Transverse colon (tissue), 4 donors: Measurements from ENCODE around the gene RIPOR1. TPM values are rescaled to one million over a fixed set of nuclear protein-coding genes. Genes with fewer than 3 reads are reported as not detected.

Experiments used
- DNase-seq: peaks from one replicate; pipeline ENCODE4 v3.0.0-alpha.2; 2019
- H3K27ac ChIP-seq, 4 donors: fragments of 200-600 bp; sonication (generic); 2 replicates each; pipeline ENCODE4 v1.5.1; 2016 to 2018; ENCODE audit warnings: inconsistent platforms in 4 of 4
- H3K27me3 ChIP-seq: fragments of 200-600 bp; sonication (generic); 2 replicates; pipeline ENCODE4 v1.5.1; 2017; ENCODE audit warnings: inconsistent platforms
- H3K36me3 ChIP-seq, 4 donors: fragments of 200-600 bp; sonication (generic); 2 replicates each; pipeline ENCODE4 v1.5.1; 2017 to 2019; ENCODE audit warnings: inconsistent platforms in 4 of 4
- H3K4me1 ChIP-seq, 4 donors: fragments of 200-600 bp; sonication (generic); 2 replicates each; pipeline ENCODE4 v1.5.1; 2017 to 2020; ENCODE audit warnings: inconsistent platforms in 4 of 4
- H3K4me3 ChIP-seq, 4 donors: fragments of 200-600 bp; sonication (generic); 1 replicate in 1 of 4; 2 replicates in 3 of 4; pipeline versions ENCODE4 v1.5.1 to v1.6.1; 2017 to 2019; ENCODE audit warnings: inconsistent platforms in 4 of 4
- H3K9me3 ChIP-seq, 2 donors: fragments of 200-600 bp; sonication (generic); 2 replicates each; pipeline ENCODE4 v1.5.1; 2017 to 2019; ENCODE audit warnings: inconsistent platforms in 2 of 2
- EP300 ChIP-seq: sonication (generic); formaldehyde crosslinking; IDR thresholded peaks from one replicate; pipeline ENCODE4 v1.6.1; 2017; ENCODE audit warnings: antibody characterized with exemption, low read depth
- POLR2A ChIP-seq: fragments of 450-650 bp; IDR thresholded peaks from one replicate; pipeline ENCODE4 v1.6.1; 2016; ENCODE audit warnings: antibody characterized with exemption, mild to moderate bottlenecking, moderate library complexity
- POLR2AphosphoS5 ChIP-seq, 3 donors: sonication (generic); formaldehyde crosslinking; IDR thresholded peaks; one replicate each; pipeline ENCODE4 v1.6.1; 2016; ENCODE audit warnings: antibody characterized with exemption in 3 of 3
- WGBS, 2 donors: methylation state at CpG; one replicate each; pipeline ENCODE4 v1.1.5; 2018; ENCODE audit warnings: low coverage in 1 of 2; 5-methylcytosine and 5-hydroxymethylcytosine counted together
- in situ Hi-C, 4 donors: fragments of 200-750 bp; cut with MboI; loops; one replicate each; pipeline versions ENCODE4 v1.15.0 to v1.15.1; 2017; ENCODE audit warnings: low sequenced_read_pairs in 3 of 4, low pct_ligation_motif_present in 1 of 4, low pct_unique_long_range_greater_than_20kb in 1 of 4
- intact Hi-C: fragments of 100-400 bp; cut with DNase I; formaldehyde crosslinking; loops from one replicate; pipeline ENCODE4 v1.15.1; 2023; ENCODE audit warnings: low total_unique reads
- total RNA-seq, 4 donors: library from RNA; depleted of rRNA; stranded (reverse); fragments of >200 nt; gene quantifications; one replicate each; pipeline ENCODE4 v1.1.0, GENCODE V29; 2016
- TF ChIP-seq, protein P1 (sequence below), 5 experiments: fragments of 200-600 bp in 3 of 5; fragments of 450-650 bp in 2 of 5; sonication (generic) in 3 of 5; IDR thresholded peaks; 1 replicate in 2 of 5; 2 replicates in 3 of 5; pipeline ENCODE4 v1.5.1; 2016 to 2017; ENCODE audit warnings: antibody characterized with exemption in 5 of 5, inconsistent platforms in 3 of 5, mild to moderate bottlenecking in 2 of 5, moderate library complexity in 1 of 5

Gene RIPOR1
- total RNA-seq, 4 donors from 2014 or later = 11.2 to 141 (median 24.1) TPM

DNA sequence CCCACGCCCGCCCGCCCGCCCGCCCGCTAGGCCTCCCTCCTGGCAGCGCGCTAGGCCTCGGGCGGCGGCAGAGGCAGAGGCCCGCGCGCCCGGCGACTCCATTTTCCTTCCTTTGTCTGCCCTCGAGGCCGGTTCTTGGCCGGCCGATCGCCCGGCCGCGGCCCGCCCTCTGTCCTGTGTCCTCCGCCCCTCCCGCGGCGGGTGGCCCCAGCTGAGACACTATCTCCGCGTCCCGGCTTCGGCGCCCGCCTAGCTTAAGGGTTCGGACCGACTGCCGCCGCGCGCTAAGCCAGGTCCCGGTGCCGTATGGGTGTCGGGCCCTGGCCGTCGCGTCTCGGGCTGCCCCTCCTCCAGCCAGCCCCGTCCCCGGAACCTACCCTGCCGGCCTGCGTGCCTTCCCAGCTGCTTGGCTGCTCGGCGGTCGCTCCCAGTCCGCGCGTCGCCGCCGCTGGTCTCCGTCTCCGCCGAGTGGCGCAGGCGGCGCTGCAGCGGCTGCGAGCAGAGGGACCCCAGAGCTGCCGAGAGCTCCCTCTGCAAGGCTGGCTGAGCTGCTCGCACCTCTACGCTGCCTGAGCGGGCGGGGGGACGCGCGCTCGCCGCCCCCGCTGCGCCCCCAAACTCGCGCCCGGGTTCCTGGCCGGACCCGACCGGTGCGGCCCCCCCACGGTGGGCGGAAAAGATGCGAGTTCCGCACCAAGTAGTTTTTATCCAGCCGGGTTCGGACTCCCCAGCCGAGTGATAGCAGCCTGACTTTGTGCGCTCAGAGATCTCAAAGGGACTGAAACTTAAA is 34.5 kb downstream of the RIPOR1 start:
- H3K36me3 ChIP-seq = no peaks in the 10 kb centered on the region
- WGBS, 2 donors = 0% methylated on average over 80 of the region's 96 CpGs; no CpG with 5 or more reads in 1 of the 2 donors
- intact Hi-C loops (loop anchor here (2.0 kb wide), 1 partner anchor 104 kb away; the partner anchor contains the start of genes C16orf86 and ENKD1), in situ Hi-C loops (loop anchor here in 2 of 4 donors (25.0 kb wide), 1 partner anchor 99 kb away; the partner anchor contains the start of genes ACD (in 2 of the 2), C16orf86 (in 2 of the 2), ENKD1 (in 2 of the 2) and PARD6A (in 2 of the 2))
- H3K9me3 ChIP-seq = no peaks in the 10 kb centered on the region
- H3K27me3 ChIP-seq = no peaks in the 10 kb centered on the region
- DNase-seq = peak; percentile 62
- TF ChIP-seq, protein P1, sequence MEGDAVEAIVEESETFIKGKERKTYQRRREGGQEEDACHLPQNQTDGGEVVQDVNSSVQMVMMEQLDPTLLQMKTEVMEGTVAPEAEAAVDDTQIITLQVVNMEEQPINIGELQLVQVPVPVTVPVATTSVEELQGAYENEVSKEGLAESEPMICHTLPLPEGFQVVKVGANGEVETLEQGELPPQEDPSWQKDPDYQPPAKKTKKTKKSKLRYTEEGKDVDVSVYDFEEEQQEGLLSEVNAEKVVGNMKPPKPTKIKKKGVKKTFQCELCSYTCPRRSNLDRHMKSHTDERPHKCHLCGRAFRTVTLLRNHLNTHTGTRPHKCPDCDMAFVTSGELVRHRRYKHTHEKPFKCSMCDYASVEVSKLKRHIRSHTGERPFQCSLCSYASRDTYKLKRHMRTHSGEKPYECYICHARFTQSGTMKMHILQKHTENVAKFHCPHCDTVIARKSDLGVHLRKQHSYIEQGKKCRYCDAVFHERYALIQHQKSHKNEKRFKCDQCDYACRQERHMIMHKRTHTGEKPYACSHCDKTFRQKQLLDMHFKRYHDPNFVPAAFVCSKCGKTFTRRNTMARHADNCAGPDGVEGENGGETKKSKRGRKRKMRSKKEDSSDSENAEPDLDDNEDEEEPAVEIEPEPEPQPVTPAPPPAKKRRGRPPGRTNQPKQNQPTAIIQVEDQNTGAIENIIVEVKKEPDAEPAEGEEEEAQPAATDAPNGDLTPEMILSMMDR (IDR thresholded peaks at IDR 0.05) = peak in 3 of 5 experiments; percentile 9 to 33 (median 17)
- TF ChIP-seq POLR2AphosphoS5 (IDR thresholded peaks at IDR 0.05) = peak in 1 of 3 donors; percentile 24
- peak; percentile 59 for TF ChIP-seq POLR2A
- TF ChIP-seq EP300 = no peak
- peaks cover 5 to 35% (median 21%) of the 10 kb centered on the region in 4 donors for H3K4me1 ChIP-seq
- peak overlapping the region; percentile 64 to 94 (median 81) for H3K4me3 ChIP-seq
- H3K27ac ChIP-seq = peak overlapping the region; percentile 97 to 99 (median 98)

DNA sequence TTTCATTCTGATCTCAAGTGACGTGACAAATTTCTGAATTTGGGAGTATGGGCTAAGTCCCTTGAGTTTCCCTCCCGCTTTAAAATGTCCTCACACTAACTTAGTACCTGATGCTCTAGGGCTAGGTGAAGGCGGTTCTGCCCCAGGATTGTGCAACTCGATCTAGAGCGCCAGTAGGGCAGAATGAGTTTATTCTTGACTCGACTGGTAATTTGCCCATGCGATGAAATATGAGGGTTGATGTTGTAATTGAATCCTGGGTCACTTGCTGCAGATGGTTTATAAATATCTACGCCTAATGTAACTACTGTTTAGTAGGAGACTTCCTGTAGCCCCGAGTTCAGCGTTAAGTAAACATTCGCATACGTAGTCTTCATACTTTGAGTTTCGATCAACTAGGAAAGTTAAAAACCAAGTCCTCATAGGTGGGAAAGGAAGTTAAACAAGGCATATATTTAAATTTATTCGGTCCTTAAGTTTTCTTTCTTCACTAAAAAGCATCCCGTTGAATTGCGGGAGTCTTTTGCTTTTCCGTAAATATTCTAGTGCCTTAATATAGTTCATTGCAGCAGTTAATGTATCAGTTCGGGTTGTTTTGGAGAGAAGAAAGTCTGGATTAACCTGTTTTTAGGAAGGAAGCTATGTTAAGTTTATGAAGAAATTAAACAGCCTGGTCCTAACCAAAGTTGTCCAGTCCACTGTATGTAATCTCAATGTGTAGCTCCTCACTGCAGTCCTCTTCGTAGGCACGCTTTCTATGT is 35.3 kb downstream of the RIPOR1 start:
- peak; percentile 57 for DNase-seq
- intact Hi-C loops = loop anchor here (2.0 kb wide), 1 partner anchor 103 kb away; the partner anchor contains the start of genes C16orf86 and ENKD1
- peak overlapping the region; percentile 64 to 94 (median 81) for H3K4me3 ChIP-seq
- no peaks in the 10 kb centered on the region for H3K27me3 ChIP-seq
- no peaks in the 10 kb centered on the region for H3K9me3 ChIP-seq
- H3K36me3 ChIP-seq = no peaks in the 10 kb centered on the region
- TF ChIP-seq EP300 (no peak), POLR2AphosphoS5 (IDR thresholded peaks at IDR 0.05) (peak; percentile 38 to 66 (median 61))
- H3K4me1 ChIP-seq = peaks cover 5 to 35% (median 21%) of the 10 kb centered on the region in 4 donors
- H3K27ac ChIP-seq = peak overlapping the region; percentile 97 to 99 (median 98)
- 1% methylated on average over 8 to 20 of the region's 20 CpGs for WGBS, 2 donors
- in situ Hi-C loops = loop anchor here in 2 of 4 donors (25.0 kb wide), 1 partner anchor 98 kb away; the partner anchor contains the start of genes ACD (in 2 of the 2), C16orf86 (in 2 of the 2), ENKD1 (in 2 of the 2) and PARD6A (in 2 of the 2)

DNA sequence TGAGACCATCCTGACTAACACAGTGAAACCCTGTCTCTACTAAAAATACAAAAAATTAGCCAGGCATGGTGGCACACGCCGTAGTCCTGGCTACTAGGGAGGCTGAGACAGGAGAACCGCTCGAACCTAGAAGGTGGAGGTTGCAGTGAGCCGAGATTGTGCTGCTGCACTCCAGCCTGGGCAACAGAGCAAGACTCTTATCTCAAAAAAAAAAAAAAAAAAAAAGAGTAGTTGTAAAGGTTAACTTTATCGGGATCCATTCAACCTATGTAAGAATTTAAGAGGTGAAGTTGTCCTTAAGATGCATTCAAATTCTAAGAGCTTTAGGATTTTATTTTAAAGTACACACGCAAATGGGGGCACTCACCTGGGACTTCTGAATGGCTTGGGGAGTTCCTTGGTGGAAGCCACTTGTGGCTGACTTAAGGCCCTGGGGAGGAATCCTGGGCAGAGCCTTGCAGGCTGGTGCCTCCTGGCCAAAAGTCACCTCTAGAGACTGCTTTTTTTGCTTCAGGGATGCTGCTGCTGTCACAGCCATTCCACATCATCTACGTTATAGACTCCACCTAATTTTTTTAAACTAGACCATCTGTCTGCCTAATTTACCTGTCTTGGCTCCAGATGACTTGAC is 37.0 kb downstream of the RIPOR1 start:
- no peak for DNase-seq
- Histone ChIP-seq H3K4me1 (peaks cover 5 to 35% (median 21%) of the 10 kb centered on the region in 4 donors), H3K27me3 (no peaks in the 10 kb centered on the region), H3K27ac (no peak overlapping the region), H3K9me3 (no peaks in the 10 kb centered on the region), H3K4me3 (no peak overlapping the region), H3K36me3 (no peaks in the 10 kb centered on the region)
- in situ Hi-C loops (loop anchor here in 2 of 4 donors (25.0 kb wide), 1 partner anchor 97 kb away; the partner anchor contains the start of genes ACD (in 2 of the 2), C16orf86 (in 2 of the 2), ENKD1 (in 2 of the 2) and PARD6A (in 2 of the 2)), intact Hi-C loops (no loop called here)
- WGBS, 2 donors = 75 to 81% methylated on average over 3 to 8 of the region's 8 CpGs
- TF ChIP-seq, protein P1 (IDR thresholded peaks at IDR 0.05) = no peak
- TF ChIP-seq POLR2AphosphoS5 (IDR thresholded peaks at IDR 0.05) = no peak

DNA sequence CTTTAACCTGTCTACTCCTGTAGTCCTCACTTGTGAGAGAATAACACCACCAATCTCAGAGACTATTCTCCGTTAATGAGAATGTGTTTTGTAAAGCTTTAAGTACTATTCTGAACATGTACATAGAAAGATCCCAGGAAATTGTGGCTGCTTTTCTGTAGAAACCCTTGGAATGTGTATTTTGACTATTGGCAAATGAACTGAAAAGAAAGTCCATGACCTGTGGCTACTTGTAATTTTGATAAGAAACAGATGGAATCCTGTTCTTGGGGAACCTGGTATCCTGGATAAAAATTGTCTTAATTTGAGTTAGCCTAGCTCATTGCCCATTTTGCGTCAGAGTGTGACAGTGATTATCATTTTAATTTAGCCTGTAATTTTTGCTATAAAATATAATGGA is 42.8 kb downstream of the RIPOR1 start:
- H3K4me1 ChIP-seq = peaks cover 0 to 6% (median 0%) of the 10 kb centered on the region in 4 donors
- intact Hi-C loops (no loop called here), in situ Hi-C loops (loop anchor here in 3 of 4 donors (10.0 to 25.0 kb wide), 2 partner anchors 63 to 91 kb away; partner anchors contain the start of genes ACD (in 2 of the 3), C16orf86 (in 2 of the 3), ENKD1 (in 2 of the 3) and PARD6A (in 2 of the 3))
- no peak overlapping the region for H3K4me3 ChIP-seq
- TF ChIP-seq POLR2A (no peak), POLR2AphosphoS5 (IDR thresholded peaks at IDR 0.05) (no peak)
- H3K27me3 ChIP-seq = no peaks in the 10 kb centered on the region
- no peak for DNase-seq
- no peaks in the 10 kb centered on the region for H3K9me3 ChIP-seq
- WGBS, 2 donors = 69 to 84% methylated on average over 2 of the region's 2 CpGs
- H3K36me3 ChIP-seq = peaks cover 0 to 13% (median 6%) of the 10 kb centered on the region in 4 donors
- peak overlapping the region in 1 of 4 donors; percentile 25 for H3K27ac ChIP-seq
